Stimulated activated CD8-positive, alpha-beta memory T cell treated with anti-CD3 and anti-CD28 coated beads, Interleukin-15, amount 100 ng/mL, for 4 hours (primary cell): Measurements from ENCODE around the gene RNF220.

Experiments used
- DNase-seq, 2 donors: peaks; one replicate each; pipeline ENCODE4 v3.0.0-alpha.2; 2020; ENCODE audit warnings: low read depth in 2 of 2

RNF220 gene

GRCh38 chr1:44636688-44637598 lies 231.9 kb downstream of the RNF220 start:
- DNase-seq = no peak

- no peak for DNase-seq
These were observed 232.8 kb downstream of the RNF220 start for GRCh38 chr1:44637702-44638411.

- DNase-seq = no peak
These were observed 235.3 kb downstream of the RNF220 start for GRCh38 chr1:44640200-44640853.

GRCh38 chr1:44641126-44642102 lies 236.4 kb downstream of the RNF220 start:
- DNase-seq = no peak

- DNase-seq = no peak
These were observed 237.2 kb downstream of the RNF220 start for GRCh38 chr1:44642255-44642654.

GRCh38 chr1:44642925-44643324 lies 237.9 kb downstream of the RNF220 start:
- no peak for DNase-seq

- no peak for DNase-seq
These were observed 238.8 kb downstream of the RNF220 start for GRCh38 chr1:44643721-44644334.

GRCh38 chr1:44644806-44645205 lies 239.8 kb downstream of the RNF220 start:
- DNase-seq = no peak

- no peak for DNase-seq
These were observed 240.6 kb downstream of the RNF220 start for GRCh38 chr1:44645476-44646244.

GRCh38 chr1:44646261-44647110 lies 241.4 kb downstream of the RNF220 start:
- no peak for DNase-seq

- DNase-seq = no peak
These were observed 242.8 kb downstream of the RNF220 start for GRCh38 chr1:44647896-44648295.

GRCh38 chr1:44648529-44649250 lies 243.6 kb downstream of the RNF220 start:
- DNase-seq = no peak

- no peak for DNase-seq
These were observed 244.7 kb downstream of the RNF220 start for GRCh38 chr1:44649788-44650158.

GRCh38 chr1:44650159-44650831 lies 245.2 kb downstream of the RNF220 start:
- no peak for DNase-seq

- no peak for DNase-seq
These were observed 246.0 kb downstream of the RNF220 start for GRCh38 chr1:44651069-44651468.

- DNase-seq = peak; percentile 46 to 63
These were observed 247.5 kb downstream of the RNF220 start for GRCh38 chr1:44652445-44653106.
